ENCODE results near the gene ZNF662.

DNA sequence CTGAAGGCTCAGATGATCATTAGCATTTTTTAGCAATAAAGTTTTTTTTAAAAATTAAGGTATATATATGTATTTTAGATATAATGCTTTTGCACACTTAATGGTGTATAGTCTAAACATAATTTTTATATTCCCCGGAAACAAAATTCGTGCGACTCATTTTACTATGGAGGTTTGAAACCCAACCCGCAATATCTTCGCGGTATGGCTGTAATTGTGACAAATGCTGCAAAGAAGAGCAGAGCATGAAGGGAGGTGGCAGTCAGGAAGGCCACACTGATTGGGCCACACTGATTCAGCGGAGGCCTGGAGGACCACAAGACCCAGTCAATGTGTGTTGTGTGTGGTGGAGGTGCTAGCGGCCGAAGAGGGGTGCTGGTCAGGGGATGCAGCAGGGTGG, 25.8 kb upstream of the ZNF662 start:
- TF ChIP-seq, protein P1, sequence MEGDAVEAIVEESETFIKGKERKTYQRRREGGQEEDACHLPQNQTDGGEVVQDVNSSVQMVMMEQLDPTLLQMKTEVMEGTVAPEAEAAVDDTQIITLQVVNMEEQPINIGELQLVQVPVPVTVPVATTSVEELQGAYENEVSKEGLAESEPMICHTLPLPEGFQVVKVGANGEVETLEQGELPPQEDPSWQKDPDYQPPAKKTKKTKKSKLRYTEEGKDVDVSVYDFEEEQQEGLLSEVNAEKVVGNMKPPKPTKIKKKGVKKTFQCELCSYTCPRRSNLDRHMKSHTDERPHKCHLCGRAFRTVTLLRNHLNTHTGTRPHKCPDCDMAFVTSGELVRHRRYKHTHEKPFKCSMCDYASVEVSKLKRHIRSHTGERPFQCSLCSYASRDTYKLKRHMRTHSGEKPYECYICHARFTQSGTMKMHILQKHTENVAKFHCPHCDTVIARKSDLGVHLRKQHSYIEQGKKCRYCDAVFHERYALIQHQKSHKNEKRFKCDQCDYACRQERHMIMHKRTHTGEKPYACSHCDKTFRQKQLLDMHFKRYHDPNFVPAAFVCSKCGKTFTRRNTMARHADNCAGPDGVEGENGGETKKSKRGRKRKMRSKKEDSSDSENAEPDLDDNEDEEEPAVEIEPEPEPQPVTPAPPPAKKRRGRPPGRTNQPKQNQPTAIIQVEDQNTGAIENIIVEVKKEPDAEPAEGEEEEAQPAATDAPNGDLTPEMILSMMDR (IDR thresholded peaks at IDR 0.05) = no peak
- no peak for TF ChIP-seq POLR2A (IDR thresholded peaks at IDR 0.05)
